ENCODE measurements around the gene CRTAC1. TPM values are rescaled to one million over a fixed set of nuclear protein-coding genes. Genes with fewer than 3 reads are reported as not detected.

The CRTAC1 gene
- total RNA-seq, 2 donors from 2014 or later: 22.9 to 24.5 TPM

DNA sequence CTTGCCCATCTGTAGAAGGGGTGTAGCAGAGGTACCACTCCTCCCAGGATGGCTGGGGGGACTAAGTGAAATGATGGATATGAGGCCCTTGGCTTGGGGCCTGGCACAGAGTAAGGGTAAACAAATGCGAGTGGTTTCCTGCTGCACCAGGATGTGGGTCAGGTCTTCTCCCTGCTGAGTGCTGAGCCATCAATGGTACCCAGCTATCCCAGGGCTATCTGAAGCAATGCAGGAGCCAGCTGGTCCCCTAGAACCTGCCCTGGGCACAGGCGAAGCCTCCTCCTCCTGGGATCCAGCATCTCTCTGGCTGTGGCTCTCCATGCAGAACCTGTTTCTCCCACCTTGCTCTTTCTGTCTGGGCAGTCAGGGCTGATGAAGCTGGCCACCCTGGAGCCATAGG is 201.7 kb downstream of the CRTAC1 start:
- no peak for DNase-seq (ENCODE audit: low spot score)
- intact Hi-C loops (cut with DNase I): no loop called here

DNA sequence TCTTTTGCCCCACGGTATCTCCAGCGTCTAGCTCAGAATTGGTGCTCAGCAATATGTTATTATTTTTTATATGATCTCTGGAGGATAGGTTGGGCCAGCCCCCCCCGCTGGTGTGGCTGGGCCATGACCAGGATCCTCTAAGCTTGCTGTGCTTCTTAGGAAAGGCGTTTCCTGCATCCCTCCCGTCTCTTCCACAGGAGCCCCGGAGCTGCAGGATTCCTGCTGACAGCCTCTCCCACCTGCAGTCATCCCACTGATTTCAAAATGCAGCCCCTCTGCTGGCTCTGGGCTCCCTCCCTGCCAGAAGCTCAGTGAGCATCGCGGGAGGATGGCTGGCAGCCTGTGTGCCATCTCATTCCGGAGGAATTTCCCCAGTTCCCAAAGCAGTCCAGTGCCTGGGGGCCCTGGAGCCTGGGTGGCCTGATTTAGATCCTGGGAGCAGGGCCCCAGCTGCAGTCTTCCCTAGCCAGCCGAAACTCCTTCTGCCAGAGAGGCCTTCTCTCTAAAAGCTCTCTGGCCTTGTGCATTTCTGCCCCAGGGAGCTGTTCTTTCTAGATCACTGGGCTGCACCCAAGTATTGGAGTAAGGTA is 202.6 kb downstream of the CRTAC1 start:
- DNase-seq (ENCODE audit: low spot score): no peak
- intact Hi-C loops (cut with DNase I): no loop called here

DNA sequence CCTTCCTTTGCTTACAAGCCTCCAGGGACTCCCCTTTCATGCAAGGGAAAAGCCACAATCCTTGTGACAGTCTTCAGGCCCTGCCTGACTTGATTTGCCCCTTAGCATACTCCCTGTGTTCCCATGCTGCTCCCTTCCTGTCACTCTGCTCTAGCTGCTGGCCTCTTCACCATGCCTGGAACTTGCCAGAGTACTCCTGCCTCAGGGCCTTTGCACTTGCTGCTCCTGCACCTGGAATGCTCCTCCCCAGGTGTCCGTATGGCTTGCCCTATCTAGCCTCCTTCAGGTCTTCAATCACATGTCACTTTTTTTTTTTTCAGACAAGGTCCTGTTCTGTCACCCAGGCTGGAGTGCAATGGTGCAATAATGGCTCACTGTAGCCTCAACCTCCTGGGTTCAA is 203.5 kb downstream of the CRTAC1 start:
- DNase-seq (ENCODE audit: low spot score): no peak
- intact Hi-C loops (cut with DNase I): no loop called here

DNA sequence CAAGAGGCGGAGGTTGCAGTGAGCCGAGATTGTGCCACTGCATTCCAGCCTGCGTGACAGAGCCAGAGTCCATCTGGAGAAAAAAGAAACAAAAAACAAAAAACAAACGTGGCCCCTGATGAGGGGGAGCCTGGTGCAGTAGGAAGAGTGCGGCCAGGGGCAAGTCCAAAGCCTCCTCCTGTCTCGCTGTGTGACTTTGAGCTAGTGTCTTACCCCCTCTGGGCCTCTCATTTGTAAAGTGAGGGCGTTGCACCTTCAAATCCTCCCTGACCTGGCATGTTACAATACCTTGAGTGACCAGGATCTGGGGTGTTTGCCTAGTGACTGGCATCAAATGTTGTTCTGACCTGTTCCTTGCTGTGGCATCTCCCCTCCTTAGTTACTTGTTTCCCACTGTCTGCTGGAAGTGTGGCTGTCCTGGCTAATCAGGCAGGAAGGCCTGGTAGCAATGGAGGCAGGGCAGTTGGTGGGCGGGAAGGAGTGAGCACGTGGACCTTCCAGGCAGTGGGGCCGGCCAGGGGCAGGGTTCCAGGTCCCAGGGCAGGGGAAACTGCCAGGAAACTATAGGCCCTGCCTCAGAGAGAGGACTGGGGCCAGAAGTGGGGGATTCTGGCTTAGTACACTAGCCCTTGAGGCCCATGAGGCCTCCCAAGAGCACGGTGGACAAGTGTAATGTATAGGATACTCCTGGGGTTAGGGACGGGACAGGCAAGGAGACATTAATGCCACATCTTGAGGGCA is 205.2 kb downstream of the CRTAC1 start:
- intact Hi-C loops (cut with DNase I): no loop called here
- DNase-seq (ENCODE audit: low spot score): no peak

DNA sequence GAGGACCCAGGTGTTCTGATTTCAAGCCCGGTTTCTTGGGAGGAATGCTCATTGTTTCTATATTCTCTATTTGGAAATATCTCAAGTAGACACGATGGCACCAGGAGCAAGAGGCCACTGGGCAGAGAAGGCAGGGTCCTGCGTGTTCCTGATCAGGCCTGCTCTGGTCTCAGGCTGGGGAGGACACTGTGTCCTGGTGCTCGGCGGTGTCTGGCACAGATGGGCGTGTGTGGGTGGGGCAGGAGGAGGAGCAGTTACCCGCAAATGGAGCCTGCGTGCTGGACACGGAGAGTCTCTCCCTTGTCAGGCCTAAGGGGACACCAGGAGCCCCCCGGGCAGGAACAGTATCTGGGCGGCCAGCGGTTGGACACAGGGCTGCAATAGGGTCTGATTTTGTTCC is 206.7 kb downstream of the CRTAC1 start:
- intact Hi-C loops (cut with DNase I): no loop called here
- DNase-seq (ENCODE audit: low spot score): no peak

DNA sequence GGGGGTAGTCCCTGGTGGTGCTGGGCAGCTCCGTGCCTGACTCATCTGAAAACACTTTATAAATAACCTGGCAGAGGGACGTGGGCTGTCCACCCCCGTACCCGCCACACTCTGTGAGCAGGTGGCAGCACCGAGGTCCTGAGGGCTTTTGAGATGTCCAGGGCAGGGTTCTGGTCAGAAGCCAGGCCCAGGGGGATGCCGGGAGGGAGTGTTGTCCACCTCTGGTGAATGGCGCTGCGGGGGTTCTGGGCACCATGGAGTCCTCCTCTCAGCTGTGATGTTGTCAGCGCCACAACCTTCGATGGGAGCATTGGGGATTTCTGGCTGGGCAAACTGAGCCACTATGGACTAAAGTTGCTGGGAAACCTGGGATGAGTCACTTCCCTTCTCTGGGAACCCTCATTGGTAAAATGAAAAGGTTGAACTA is 208.1 kb downstream of the CRTAC1 start:
- DNase-seq (ENCODE audit: low spot score): no peak
- intact Hi-C loops (cut with DNase I): no loop called here

DNA sequence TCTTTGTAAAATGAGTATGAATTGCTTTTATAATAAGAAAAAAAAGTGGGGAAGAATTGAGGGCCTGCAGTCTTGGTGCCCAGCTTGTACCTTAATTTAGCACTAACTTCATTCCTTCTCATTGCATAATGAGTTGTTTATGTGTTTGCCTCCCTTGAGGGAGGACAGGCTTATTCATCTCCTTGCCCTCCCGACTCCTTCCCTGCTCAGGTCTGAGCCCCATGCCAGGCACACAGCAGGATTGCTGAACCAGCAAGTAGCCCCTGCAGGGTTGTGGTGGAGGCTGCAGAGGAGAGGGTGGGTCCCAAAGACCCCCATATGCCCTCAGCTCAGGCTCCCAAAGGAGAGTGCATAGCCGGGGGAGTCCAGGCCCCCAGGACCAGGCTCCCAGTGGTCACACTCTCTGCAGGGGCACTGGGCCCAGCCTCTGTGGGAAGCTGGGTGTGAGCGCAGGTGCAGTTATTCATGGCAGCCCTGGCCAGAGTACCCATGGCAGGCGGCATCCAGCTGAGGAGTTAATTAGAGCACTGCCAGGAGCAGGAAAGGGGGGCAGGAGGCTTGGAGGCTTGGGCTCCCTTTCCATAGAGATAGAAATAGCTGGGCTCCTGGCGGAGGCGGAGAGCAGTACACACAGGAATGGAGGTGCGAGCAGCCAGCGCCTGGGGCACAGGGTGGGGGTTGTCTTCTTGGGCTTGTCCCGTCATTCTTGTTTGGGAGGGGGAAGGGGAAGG is 208.9 kb downstream of the CRTAC1 start:
- intact Hi-C loops (cut with DNase I): no loop called here
- no peak for DNase-seq (ENCODE audit: low spot score)

DNA sequence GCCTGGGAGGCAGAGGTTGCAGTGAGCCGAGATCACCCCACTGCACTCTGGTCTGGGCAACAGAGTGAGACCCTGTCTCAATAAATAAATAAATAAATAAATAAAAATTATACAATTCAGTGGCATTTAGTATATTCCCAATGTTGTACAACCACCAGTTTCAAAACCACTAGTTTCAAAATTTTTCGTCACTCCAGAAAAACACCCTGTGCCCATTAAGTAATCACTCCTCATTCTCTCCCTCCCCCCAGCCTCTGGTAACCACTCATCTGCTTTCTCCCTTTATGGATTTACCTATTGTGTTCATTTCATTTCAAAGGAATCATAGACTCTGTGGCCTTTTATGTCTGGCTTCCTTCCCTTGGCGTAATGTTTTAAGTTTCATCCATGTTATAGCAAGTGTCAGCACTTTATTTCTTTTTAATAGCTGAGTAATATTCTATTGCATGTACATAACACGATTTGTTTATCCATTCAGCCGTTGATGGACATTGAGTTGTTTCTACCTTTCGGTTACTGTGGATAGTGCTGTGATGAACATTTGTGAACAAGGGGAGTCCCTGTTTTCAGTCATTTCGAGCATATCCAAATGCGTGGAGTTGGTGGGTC is 210.2 kb downstream of the CRTAC1 start:
- intact Hi-C loops (cut with DNase I): no loop called here
- no peak for DNase-seq (ENCODE audit: low spot score)

DNA sequence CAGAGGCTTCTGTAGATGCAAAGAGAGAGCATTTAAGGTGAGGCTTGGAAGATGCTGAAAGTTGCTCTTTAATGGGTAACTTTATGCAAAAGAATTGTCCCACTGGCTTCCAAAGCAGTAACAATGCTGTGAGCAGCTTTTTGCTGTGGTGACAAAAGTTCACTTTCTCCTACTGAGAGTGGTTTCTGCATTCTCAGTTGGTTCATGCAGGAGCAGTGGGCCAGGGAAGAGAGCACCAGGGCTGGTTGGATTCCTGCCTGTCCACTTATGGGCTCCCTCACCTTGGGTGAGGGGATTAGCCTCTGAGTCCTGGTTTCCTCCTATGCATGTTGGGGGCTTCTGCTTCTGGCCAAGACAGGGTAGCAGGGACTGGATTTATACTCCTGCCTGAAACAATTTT is 211.8 kb downstream of the CRTAC1 start:
- no peak for DNase-seq (ENCODE audit: low spot score)
- intact Hi-C loops (cut with DNase I): no loop called here

DNA sequence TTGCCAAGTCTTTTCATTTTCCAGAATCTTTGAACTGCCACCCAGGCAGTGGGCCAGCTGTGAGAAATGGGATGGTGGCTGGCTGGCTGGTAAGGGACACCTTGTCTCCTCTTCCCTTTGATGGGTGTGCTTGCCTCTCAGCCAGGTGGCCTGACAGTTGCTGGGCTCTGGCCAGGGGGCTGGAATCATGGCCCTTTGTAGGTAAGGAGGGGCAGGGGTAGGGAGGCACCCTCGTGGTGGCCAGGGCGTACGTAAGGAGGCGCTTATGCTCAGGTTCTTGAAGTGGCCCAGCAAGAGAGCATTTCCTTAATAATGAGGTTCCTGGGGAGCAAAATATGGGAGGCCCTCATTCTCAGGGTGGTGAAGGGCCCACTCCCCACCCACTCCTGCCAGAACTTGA is 213.8 kb downstream of the CRTAC1 start:
- intact Hi-C loops (cut with DNase I): no loop called here
- no peak for DNase-seq (ENCODE audit: low spot score)

Other genes with a start within 250 kb of the CRTAC1 start
- under 1 TPM; 0.19 TPM for gene GOLGA7B, start 180.8 kb downstream of the CRTAC1 start, total RNA-seq
- gene R3HCC1L, start 104.0 kb upstream of the CRTAC1 start, total RNA-seq: 1 to 10 TPM; 7.1 to 8.4 TPM
- gene LOXL4, start 237.6 kb upstream of the CRTAC1 start, total RNA-seq: 10 to 100 TPM in 1 of 2 donors, 1 to 10 TPM in 1; 7.6 to 10.9 TPM

Data from posterior vena cava (tissue), 2 donors.